B cell (primary cell): ENCODE results near the gene CHN1. TPM values are rescaled to one million over a fixed set of nuclear protein-coding genes. Genes with fewer than 3 reads are reported as not detected.

Source experiments
- ATAC-seq: fragments of 200-7000 bp; cut with Tn5 transposase; one replicate; pipeline ENCODE4 v1.10.0; 2021; ENCODE audit warnings: low read depth, mild to moderate bottlenecking, moderate number of reproducible peaks, moderate library complexity
- CTCF ChIA-PET: fragments of 350-600 bp; sonication (Branson Sonifier 250); formaldehyde crosslinking; loops from one replicate; lab custom pipeline; 2021; ENCODE audit warnings: antibody characterized with exemption, inconsistent platforms; lab: Charles Lee
- POLR2A ChIA-PET: fragments of 350-600 bp; sonication (Branson Sonifier 250); formaldehyde crosslinking; loops from one replicate; lab custom pipeline; 2021; ENCODE audit warnings: antibody characterized with exemption; lab: Charles Lee
- DNase-seq: peaks from one replicate; pipeline ENCODE4 v3.0.0; 2013
- H2AFZ ChIP-seq: 2 replicates; pipeline ENCODE4 v1.6.1; 2012; ENCODE audit warnings: mild to moderate bottlenecking, low read depth, low read length; ENCODE audit not compliant: insufficient read depth, poor library complexity, severe bottlenecking
- H3K27ac ChIP-seq, 2 donors: 1 replicate in 1 of 2; 2 replicates in 1 of 2; pipeline ENCODE4 v1.5.1; 2012 to 2013; ENCODE audit warnings: low read length in 2 of 2, mild to moderate bottlenecking in 2 of 2, moderate library complexity in 1 of 2
- H3K27me3 ChIP-seq, 4 experiments: fragments of 200-600 bp in 1 of 4; sonication (generic) in 1 of 4; replicated peaks in 1 of 4; 1 replicate in 2 of 4; 2 replicates in 2 of 4; pipeline versions ENCODE4 v1.6.1 to v1.7.0; 2013 to 2016; ENCODE audit warnings: low read length in 3 of 4, mild to moderate bottlenecking in 2 of 4, mixed read lengths in 1 of 4, moderate library complexity in 1 of 4; ENCODE audit not compliant: insufficient read depth in 4 of 4, control insufficient read depth in 3 of 4; ENCODE audit errors: control extremely low read depth in 1 of 4
- H3K36me3 ChIP-seq, 2 experiments: replicated peaks in 1 of 2; 1 replicate in 1 of 2; 2 replicates in 1 of 2; pipeline versions ENCODE4 v1.6.1 to v1.7.1; 2013; ENCODE audit warnings: low read length in 1 of 2; ENCODE audit not compliant: insufficient read depth in 2 of 2, control insufficient read depth in 1 of 2; ENCODE audit errors: control extremely low read depth in 1 of 2, extremely low read depth in 1 of 2
- H3K4me1 ChIP-seq, 2 donors: fragments of 200-600 bp in 1 of 2; sonication (generic) in 1 of 2; 1 replicate in 1 of 2; 2 replicates in 1 of 2; pipeline versions ENCODE4 v1.5.1 to v1.6.1; 2013 to 2017; ENCODE audit warnings: low read length in 2 of 2; ENCODE audit not compliant: control insufficient read depth in 2 of 2, insufficient read depth in 2 of 2
- H3K4me2 ChIP-seq: replicated peaks from 2 replicates; pipeline ENCODE3; 2012; ENCODE audit warnings: mild to moderate bottlenecking, low read depth, low read length; ENCODE audit not compliant: poor library complexity, severe bottlenecking
- H3K4me3 ChIP-seq, 5 experiments: fragments of 200-600 bp in 1 of 5; sonication (generic) in 1 of 5; 1 replicate in 3 of 5; 2 replicates in 2 of 5; pipeline versions ENCODE4 v1.5.1 to v1.7.0; 2011 to 2016; ENCODE audit warnings: low read length in 4 of 5, mild to moderate bottlenecking in 4 of 5, low read depth in 2 of 5, control low read depth in 1 of 5, moderate library complexity in 1 of 5; ENCODE audit not compliant: insufficient read depth in 1 of 5; ENCODE audit errors: control extremely low read depth in 1 of 5, extremely low read depth in 1 of 5
- H3K79me2 ChIP-seq: fragments of 200-600 bp; sonication (generic); one replicate; pipeline ENCODE4 v1.6.0; 2016; ENCODE audit warnings: low read length; ENCODE audit not compliant: control insufficient read depth, insufficient read depth
- H3K9ac ChIP-seq: fragments of 200-600 bp; sonication (generic); 2 replicates; pipeline ENCODE4 v1.6.1; 2017; ENCODE audit warnings: mild to moderate bottlenecking, low read length, moderate library complexity
- H3K9me3 ChIP-seq, 3 donors: one replicate each; pipeline versions ENCODE4 v1.6.1 to v1.7.1; 2013; ENCODE audit warnings: low read length in 2 of 3; ENCODE audit not compliant: control insufficient read depth in 2 of 3, insufficient read depth in 1 of 3; ENCODE audit errors: control extremely low read depth in 1 of 3
- H4K20me1 ChIP-seq: 2 replicates; pipeline ENCODE4 v1.6.0; 2012; ENCODE audit warnings: mild to moderate bottlenecking, low read length; ENCODE audit not compliant: insufficient read depth, control insufficient read depth, poor library complexity, severe bottlenecking
- H3K27ac Mint-ChIP-seq: one replicate; pipeline ENCODE4 v1.8.0; 2021; ENCODE audit warnings: mixed read lengths
- H3K27me3 Mint-ChIP-seq: one replicate; pipeline ENCODE4 v1.8.0; 2021; ENCODE audit warnings: mixed read lengths
- H3K4me1 Mint-ChIP-seq: one replicate; pipeline ENCODE4 v1.8.0; 2021; ENCODE audit warnings: mixed read lengths
- H3K4me3 Mint-ChIP-seq: one replicate; pipeline ENCODE4 v1.8.0; 2021; ENCODE audit warnings: mixed read lengths
- H3K9me3 Mint-ChIP-seq: one replicate; pipeline ENCODE4 v1.8.0; 2022; ENCODE audit warnings: mixed read lengths; ENCODE audit not compliant: insufficient read depth
- CTCF ChIP-seq: fragments of 200-600 bp; IDR thresholded peaks from one replicate; pipeline ENCODE4 v1.8.0; 2022; ENCODE audit warnings: antibody characterized with exemption, mild to moderate bottlenecking
- EZH2 ChIP-seq: IDR thresholded peaks from 2 replicates; pipeline ENCODE4 v1.6.1; 2012; ENCODE audit warnings: borderline replicate concordance, low read depth, mild to moderate bottlenecking, moderate library complexity, low read length; ENCODE audit not compliant: insufficient read depth, poor library complexity, severe bottlenecking
- WGBS: methylation state at CpG from one replicate; pipeline ENCODE4 v1.1.5; 2013; ENCODE audit warnings: missing lambda C conversion rate; ENCODE audit not compliant: insufficient coverage; 5-methylcytosine and 5-hydroxymethylcytosine counted together
- intact Hi-C: fragments of 100-400 bp; cut with micrococcal nuclease; formaldehyde crosslinking; loops from one replicate; pipeline ENCODE4 v1.10.0; 2022
- polyA plus RNA-seq: library from polyadenylated mRNA; depleted of rRNA; stranded (reverse); fragments of >200 nt; gene quantifications from 2 replicates; pipeline ENCODE4 v1.2.3, GENCODE V29; 2012
- total RNA-seq, 2 donors: library from RNA; stranded (reverse); fragments of 120-200 nt in 1 of 2; gene quantifications; 1 replicate in 1 of 2; 2 replicates in 1 of 2; pipeline versions ENCODE4 v1.2.3 to v1.2.4, GENCODE V29; 2013 to 2022

CHN1 gene
- total and polyA plus RNA-seq, 2 donors (not counting 1 experiment from before 2014, with no cell fraction given): 0.79 to 1.4 TPM

- H3K4me2 ChIP-seq: no peak overlapping the region
- no peak overlapping the region for H3K27ac ChIP-seq
- H3K4me1 Mint-ChIP-seq: peaks cover 7% of the 10 kb centered on the region
- H2AFZ ChIP-seq: no peak overlapping the region
- H3K79me2 ChIP-seq: no peaks in the 10 kb centered on the region
- H3K9me3 ChIP-seq: no peaks in the 10 kb centered on the region
- peaks cover 26% of the 10 kb centered on the region for H3K27me3 Mint-ChIP-seq
- whole genome bisulfite sequencing: 76% methylated on average over 5 of the region's 5 CpGs
- no peak overlapping the region for H3K27ac Mint-ChIP-seq
- ChIA-PET POLR2A (no interaction called here), CTCF (interaction anchor here (1.4 to 8.0 kb wide), 2 partner anchors 27 to 212 kb away, joined by 3 to 59 read pairs; no protein-coding TSS in a partner anchor)
- H3K9me3 Mint-ChIP-seq: no peaks in the 10 kb centered on the region
- H3K4me3 ChIP-seq: no peak overlapping the region
- ATAC-seq (no peak), DNase-seq (no peak)
- intact Hi-C loops: no loop called here
- H3K9ac ChIP-seq: no peak overlapping the region
- TF ChIP-seq CTCF: no peak
- no peak for TF ChIP-seq EZH2
- H3K4me1 ChIP-seq: peaks cover 0 to 6% of the 10 kb centered on the region in 2 donors
- no peak overlapping the region for H3K4me3 Mint-ChIP-seq
- H3K27me3 ChIP-seq: peaks cover 0 to 10% (median 2%) of the 10 kb centered on the region in 4 experiments
- H3K36me3 ChIP-seq: no peaks in the 10 kb centered on the region
- no peaks in the 10 kb centered on the region for H4K20me1 ChIP-seq
These were observed 227.7 kb downstream of the CHN1 start for GRCh38 chr2:174777347-174778084.

GRCh38 chr2:174776675-174777074 lies 228.5 kb downstream of the CHN1 start:
- POLR2A ChIA-PET: no interaction called here

More at GRCh38 chr2:174776675-174777074, 228.5 kb downstream of the CHN1 start:
- Mint-ChIP-seq H3K27me3 (peaks cover 26% of the 10 kb centered on the region), H3K4me1 (peaks cover 11% of the 10 kb centered on the region), H3K4me3 (no peak overlapping the region), H3K9me3 (no peaks in the 10 kb centered on the region), H3K27ac (no peak overlapping the region)
- Histone ChIP-seq H3K4me3 (no peak overlapping the region), H3K4me1 (peaks cover 0 to 6% of the 10 kb centered on the region in 2 donors), H3K27me3 (peaks cover 0 to 10% (median 2%) of the 10 kb centered on the region in 4 experiments), H3K9ac (no peak overlapping the region), H3K9me3 (no peaks in the 10 kb centered on the region), H3K36me3 (no peaks in the 10 kb centered on the region), H4K20me1 (no peaks in the 10 kb centered on the region), H3K27ac (no peak overlapping the region), H3K79me2 (no peaks in the 10 kb centered on the region), H2AFZ (no peak overlapping the region), H3K4me2 (no peak overlapping the region)
- no peak for TF ChIP-seq CTCF
- no peak for TF ChIP-seq EZH2
- WGBS: 100% methylated on average over 2 of the region's 3 CpGs
- intact Hi-C loops: no loop called here
- CTCF ChIA-PET: interaction anchor here (1.4 to 8.0 kb wide), 2 partner anchors 27 to 212 kb away, joined by 3 to 59 read pairs; no protein-coding TSS in a partner anchor
- DNase-seq: no peak
- ATAC-seq: no peak
